Right renal cortex interstitium (tissue), 3 donors: ENCODE data around the gene SPDYE1. TPM values are rescaled to one million over a fixed set of nuclear protein-coding genes. Genes with fewer than 3 reads are reported as not detected.
"Not testable (repeated sequence)": the region's sequence is repeated elsewhere in the genome, so short reads cannot be mapped to it uniquely, and the experiment has no call there.

Experiments used
- DNase-seq, 3 donors: peaks; one replicate each; pipeline ENCODE4 v3.0.0-alpha.2; 2013; ENCODE audit warnings: low read depth in 3 of 3, low spot score in 2 of 3
- polyA plus RNA-seq, 3 donors: library from polyadenylated mRNA; unstranded; fragments of 120-200 nt; gene quantifications; one replicate each; pipeline ENCODE4 v1.2.1, GENCODE V29; 2013; ENCODE audit not compliant: insufficient read length in 3 of 3

SPDYE1 gene
- polyA plus RNA-seq, 3 donors: 0.27 to 0.62 (median 0.39) TPM

- DNase-seq: not testable (repeated sequence)
Observed at GRCh38 chr7:43990011-43990585, 7.6 kb upstream of the SPDYE1 start.

GRCh38 chr7:43990829-43991228, 6.9 kb upstream of the SPDYE1 start:
- DNase-seq: not testable (repeated sequence)

DNA sequence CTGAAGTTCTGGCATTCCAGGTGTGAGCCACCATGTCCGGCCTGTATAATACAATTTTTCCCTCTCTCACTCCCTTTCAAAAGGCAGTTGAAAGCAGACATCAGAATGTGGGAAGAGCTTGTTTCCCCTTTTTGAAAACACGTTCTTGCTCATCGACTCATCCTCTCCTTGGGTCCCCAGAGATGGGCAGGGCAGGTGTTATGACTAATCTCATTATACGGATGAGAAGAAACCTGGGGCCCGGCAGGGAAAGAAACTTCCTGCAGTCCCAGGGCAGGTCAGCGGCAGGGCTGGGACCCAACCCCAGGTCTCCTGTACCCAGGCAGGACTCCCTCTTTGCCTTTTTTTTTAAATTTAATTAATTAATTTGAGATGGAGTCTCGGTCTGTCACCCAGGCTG, 4.8 kb upstream of the SPDYE1 start:
- not testable (repeated sequence) for DNase-seq

- not testable (repeated sequence) for DNase-seq
Observed at GRCh38 chr7:43994681-43995080, 3.0 kb upstream of the SPDYE1 start.

DNA sequence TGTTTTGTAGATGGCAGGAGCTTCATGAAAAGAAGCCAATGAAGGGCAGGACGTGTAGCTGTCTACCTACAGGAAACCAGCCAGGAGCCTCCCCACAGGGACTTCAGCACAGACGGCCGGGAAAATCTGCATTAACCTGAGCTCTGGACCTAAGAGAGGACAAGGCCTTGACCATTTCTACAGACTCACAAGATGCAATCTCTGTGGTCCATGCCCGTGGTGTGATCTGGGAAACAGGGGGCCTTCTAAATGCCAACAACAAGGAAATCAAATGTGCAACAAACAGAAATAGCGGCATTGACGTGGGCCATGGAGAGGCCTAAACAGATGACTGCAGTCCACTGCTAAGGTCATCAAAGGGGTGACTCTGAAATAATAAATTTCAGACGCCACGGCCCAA, 14.4 kb downstream of the SPDYE1 start:
- not testable (repeated sequence) for DNase-seq

GRCh38 chr7:44015090-44015489, 17.4 kb downstream of the SPDYE1 start:
- DNase-seq: not testable (repeated sequence)

DNA sequence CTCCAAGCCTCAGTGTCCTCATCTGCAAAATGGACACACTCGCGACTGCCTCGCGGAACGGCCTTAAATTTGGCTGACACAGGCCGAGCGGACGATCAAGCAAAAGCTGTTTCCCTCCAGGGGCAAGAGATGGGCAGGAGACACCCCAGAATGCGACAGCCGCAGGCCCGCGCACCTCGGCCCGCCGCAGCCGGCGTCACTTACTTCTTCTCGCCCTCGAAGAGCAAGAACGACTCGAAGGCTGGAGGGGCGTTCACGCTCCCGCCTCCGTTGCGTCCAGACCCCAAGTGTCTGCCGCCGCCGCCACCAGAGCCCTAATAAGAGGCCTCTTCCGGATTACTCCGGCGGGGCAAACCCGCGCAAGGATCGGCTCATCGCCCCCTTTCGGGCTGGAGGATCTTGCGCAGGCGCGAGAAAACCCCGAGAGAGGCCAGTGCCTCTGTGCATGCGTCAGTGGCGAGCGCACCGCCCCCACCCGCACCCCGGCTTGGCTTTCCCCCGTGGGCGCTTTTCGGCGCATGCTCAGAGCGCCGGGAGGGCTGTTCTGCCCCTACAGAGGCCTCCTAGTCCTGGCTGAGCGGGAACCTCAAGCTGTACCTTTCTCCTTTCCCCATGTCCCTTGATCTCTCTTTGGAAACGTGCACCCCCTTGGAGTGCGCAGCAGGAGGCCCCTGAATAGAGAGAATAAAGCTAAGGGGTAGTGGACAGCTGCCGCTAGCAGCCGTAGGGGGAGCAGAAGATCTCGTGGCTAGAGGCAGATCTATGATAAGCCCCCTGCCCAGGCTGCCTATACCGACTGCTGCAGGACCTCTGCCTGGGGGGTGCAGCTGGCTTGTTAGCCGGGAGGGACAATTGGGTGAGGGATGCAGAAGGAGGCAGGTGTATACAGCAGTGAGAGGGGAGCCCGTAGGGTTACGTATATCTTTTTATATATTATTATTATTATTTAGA, 21.4 kb downstream of the SPDYE1 start:
- peak; percentile 86 to 94 (median 88) for DNase-seq

DNA sequence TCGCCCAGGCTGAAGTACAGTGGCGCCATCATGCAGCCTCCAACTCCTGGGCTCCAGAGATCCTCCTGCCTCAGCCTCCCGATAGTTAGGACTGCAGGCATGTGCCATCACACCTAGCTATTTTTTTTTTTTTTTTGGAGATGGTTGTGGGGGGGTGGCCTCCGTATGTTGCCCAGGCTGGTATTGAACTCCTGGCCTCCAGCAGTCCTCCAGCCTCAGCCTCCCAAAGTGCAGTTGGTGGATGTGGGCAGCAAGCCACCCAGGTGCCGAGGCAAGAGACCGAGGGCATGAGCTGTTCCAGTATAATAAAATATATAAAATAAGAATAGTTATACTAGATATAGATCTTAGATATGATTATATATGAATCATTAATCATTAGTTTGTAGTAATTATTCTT, 22.1 kb downstream of the SPDYE1 start:
- not testable (repeated sequence) for DNase-seq

DNA sequence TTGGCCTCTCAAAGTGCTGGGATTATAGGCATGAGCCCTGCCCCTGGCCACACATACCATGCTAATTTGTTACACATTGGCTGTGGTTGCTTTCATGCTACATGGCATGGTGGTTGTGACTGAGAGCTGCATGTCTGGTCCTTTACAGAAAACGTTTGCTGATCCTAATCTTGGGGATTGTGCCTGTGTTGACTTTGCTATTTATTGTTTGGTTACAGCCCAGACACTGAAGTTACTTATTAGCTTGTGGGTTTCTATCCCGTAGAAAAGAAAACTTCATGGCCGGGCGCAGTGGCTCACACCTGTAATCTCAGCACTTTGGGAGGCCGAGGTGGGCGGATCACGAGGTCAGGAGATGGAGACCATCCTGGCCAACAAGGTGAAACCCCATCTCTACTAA, 24.4 kb downstream of the SPDYE1 start:
- DNase-seq: not testable (repeated sequence)

DNA sequence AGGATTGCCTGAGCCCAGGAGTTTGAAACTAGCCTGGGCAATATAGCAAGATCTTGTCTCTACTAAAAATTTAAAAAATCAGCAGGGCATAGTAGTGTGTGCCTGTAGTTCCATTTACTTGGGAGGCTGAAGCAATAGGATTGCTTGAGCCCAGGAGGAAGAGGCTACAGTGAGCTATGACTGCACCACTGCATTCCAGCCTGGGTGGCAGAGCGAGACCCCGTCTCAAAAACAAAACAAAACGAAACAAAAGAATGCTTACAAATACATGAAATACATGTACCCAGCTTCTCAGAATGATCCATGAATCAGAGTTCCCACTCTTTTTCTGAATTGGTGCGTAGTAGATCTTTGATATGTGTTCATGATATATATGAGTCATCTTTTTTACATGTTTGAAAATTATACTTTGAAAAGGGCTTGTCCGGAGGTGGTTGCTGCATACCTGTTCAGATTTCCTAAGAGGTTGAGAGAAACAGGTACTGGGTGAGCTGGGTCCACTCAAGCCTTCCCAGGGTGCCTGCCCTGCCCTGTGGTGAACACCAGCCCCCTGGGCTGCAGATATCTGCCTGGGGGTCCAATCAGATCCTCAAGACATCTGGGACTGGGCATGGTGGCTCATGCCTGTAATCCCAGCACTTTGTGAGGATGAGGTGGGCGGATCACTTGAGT, 25.2 kb downstream of the SPDYE1 start:
- DNase-seq: not testable (repeated sequence)

DNA sequence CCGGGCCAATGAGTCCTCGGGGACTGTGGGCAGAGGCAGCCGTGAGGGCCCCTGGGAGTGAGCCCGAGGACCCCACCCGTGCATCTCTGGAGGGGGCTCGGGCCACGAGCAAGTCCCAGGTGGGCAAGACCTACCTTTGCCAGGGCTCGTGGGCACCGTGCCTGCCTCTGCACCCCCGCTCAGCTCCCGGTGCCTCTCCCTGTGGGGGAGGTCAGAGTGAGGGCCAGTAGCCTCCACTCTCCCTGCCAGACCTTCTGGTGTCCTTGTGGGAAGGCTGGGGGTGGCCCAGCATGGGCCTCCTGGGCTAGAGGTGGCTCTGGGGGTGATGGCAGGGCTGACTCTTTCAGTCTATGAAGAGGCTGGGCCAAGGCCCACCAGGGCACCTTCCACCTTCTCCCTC, 31.7 kb downstream of the SPDYE1 start:
- not testable (repeated sequence) for DNase-seq

GRCh38 chr7:44030029-44030428, 32.3 kb downstream of the SPDYE1 start:
- not testable (repeated sequence) for DNase-seq

DNA sequence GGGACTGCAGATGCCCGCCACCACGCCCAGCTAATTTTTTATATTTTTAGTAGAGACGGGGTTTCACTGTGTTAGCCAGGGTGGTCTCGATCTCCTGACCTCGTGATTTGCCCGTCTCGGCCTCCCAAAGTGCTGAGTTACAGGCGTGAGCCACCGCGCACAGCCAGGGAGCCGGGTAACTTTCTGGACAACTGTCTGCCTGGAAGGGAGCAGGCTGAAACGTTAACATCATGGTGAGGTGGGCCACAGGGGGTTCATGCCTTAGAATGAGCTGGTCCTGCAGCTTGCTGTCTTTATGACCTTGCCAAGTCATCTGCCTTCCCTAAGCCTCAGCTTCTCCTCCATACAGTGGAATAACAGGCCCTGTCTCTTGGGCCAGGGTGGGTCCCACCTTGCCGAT, 33.6 kb downstream of the SPDYE1 start:
- not testable (repeated sequence) for DNase-seq

DNA sequence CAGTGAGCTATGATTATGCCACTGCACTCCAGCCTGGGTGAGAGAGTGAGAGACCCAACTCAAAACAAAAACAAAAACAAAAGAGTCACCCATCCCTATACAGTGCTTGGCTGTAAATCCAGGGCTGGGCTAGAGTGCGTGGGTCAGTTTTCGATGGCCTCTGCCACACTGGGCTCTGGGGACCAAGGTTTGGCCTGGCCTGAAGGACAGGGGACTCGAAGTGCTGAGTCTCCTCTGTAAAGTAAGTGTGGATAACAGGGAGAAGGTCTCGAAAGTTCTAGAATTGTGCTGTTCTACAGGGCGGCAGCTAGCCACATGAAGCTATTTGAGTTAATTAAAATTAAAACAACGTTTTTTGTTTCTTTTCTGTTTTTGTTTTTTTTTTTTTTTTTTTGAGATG, 34.3 kb downstream of the SPDYE1 start:
- DNase-seq: not testable (repeated sequence)

DNA sequence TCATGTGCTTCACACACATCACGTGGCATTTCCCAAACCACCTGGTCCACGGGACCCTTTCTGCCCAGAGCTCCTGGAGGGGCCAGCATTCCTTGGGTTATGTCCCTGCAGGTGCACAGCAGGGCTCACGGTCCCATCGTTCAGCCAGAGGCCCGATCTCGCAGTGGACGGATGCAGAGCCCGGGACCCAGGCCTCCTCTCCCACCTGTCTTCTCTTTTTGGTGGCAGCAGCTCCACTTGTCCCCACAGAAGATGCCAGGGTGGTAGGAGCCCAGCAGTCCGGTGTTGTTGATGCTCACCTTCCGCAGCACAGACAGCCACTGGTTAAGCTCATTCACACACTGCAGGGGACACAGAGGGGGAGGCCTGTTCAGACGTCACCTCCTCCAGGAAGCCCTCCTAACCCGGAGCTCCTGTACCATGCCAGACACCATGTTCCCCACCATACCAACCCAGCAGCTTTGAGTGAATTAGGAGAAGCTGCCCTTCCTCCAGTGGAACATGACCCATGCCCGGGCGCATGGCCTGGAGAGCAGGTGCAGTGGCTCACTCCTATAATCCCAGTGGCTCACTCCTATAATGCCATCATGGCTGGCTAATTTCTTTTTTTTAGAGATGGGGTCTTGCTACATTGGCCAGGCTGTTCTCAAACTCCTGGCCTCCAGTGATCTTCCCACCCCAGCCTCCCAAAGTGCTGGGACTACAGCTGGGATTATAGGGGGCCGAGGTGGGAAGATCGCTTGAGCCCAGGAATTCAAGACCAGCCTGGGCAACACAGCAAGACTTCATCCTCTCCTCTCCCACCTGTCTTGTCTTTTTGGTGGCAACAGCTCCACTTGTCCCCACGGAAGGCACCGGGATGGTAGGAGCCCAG, 36.5 kb downstream of the SPDYE1 start:
- DNase-seq: not testable (repeated sequence)

GRCh38 chr7:44036364-44036763, 38.7 kb downstream of the SPDYE1 start:
- not testable (repeated sequence) for DNase-seq

DNA sequence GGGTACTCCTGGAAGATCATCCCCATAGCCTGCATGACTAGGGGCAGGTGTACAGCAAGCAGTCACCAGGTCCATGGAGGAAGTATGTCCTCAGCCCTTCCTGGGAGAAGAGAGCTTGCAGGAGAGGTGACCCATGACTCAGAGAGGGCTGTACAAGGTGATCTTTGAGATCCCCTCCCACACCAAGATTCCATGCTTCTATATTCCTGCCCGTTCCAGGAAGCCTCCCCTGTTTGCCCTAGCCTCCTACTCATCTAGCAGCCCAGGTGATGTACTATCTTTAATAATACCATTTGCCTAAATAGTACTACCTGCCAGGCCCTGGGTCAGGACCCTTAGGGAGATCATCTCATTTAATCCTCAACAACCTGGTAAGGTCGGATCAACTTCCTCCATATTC, 40.3 kb downstream of the SPDYE1 start:
- not testable (repeated sequence) for DNase-seq

GRCh38 chr7:44038553-44038952, 40.9 kb downstream of the SPDYE1 start:
- not testable (repeated sequence) for DNase-seq

GRCh38 chr7:44038961-44039558, 41.4 kb downstream of the SPDYE1 start:
- not testable (repeated sequence) for DNase-seq
